Activated CD4-positive, alpha-beta T cell treated with anti-CD3 and anti-CD28 coated beads, Interleukin-2, amount 50 U/mL, for 24 hours (primary cell): ENCODE measurements around the gene TLE2.
A peak's percentile ranks its signal among the peaks of the same experiment; 100 is the strongest.
"Not testable (repeated sequence)": the region's sequence is repeated elsewhere in the genome, so short reads cannot be mapped to it uniquely, and the experiment has no call there.

Source experiments
- DNase-seq, 2 donors: peaks; one replicate each; pipeline ENCODE4 v3.0.0-alpha.2; 2020; ENCODE audit warnings: low read depth in 1 of 2, low spot score in 1 of 2

The TLE2 gene

DNA sequence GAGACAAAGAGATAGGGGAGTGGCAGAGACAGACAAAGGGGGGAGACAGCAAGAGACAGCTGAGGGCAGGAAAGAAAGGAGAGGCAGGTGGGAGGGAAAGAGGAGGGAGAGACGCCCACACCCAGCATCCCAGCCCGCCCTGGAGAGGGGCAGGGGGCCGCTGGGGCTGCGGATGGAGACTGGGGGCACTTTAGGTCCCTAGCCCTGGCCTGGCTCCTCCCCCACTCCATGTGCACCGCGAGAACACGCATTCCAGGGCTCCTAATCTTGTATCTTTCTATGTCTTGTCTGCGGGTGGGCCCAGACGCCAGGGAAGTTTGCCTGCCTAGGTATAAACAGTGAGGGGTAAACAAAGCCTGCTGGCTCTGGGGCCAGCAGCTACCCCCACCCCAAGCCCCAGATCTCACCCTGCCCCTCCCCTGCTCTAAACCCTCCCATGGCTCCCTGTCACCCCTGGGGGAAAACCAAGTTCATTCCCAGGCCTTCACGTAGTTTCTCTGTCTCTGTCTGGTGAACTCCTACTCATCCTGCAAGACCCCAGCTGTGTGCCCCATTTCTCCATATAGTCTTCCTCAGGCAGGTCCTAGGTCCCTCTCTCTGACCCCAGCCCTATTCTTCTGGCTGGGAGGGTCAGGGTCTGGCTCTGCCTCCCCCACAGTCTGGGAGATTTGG lies 27.5 kb upstream of the TLE2 start:
- DNase-seq, result no peak

DNA sequence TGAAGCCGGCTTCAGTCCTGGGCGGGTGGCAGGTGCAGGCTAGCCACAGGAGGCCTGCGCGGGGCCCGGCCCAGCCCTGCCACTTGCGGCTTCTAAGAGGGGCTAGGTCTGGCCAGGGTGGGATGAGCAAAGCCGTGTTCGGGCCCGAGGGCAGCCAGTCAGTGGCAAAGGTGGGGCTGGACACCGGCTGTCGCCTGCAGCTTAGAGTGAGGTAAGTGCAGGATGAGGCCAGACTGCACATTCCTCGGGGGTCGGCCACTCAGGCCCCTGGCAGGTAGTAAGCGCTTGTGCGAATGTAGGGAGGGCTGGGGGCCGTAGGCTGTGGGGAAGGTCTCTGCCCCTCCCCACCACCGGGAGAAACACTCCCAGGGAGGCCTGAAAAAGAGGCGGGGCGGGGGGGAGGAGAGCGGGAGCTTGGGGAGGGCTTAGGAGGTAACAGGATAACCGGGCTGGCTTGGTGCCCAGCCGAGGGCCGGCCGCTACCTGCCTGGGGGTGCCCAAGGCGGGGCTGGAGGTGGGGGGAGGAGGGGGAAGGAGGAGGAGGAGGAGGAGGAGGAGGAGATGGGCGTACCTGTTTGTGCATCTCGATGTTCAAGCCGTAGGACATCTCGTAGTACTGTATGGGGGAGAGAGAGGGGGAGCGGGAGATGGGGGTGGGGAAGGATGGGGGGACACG lies 26.8 kb upstream of the TLE2 start:
- no peak for DNase-seq

DNA sequence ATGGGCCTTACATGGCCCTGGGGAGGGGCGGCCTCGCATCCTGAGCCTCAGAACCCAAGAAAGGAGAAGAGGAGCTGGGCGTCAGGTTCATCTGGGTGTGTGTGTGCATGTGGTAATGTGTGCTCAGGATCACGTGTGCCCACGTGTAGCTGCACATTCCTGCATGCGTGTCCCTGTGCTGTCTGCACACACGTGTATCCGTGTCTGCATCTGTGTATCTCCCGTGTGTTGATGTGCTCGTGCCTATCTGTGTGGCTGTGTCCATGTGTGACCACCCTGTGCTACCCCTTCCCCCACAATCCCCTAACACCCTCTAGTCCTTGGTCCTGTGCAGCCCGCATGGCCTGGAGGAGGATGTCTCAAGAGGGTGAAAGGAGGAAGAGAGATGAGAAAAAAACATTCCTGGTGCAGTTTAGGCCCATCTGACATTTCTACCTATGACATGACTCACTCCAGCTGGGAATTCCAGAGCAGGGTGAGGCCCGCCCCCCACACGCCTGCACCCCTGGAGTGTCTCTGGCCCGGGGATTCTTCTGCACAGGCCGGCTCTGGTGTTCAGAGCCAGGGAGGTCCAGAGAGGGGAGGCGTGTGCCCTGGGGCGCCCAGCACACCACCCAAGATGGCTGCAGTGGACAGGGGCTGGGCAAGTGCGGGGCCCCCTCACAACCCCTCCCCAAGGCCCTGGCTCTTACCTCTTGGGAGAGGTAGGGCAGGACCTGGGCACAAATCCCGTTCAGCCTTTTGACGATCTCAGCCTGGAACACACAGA lies 26.1 kb upstream of the TLE2 start:
- no peak for DNase-seq

DNA sequence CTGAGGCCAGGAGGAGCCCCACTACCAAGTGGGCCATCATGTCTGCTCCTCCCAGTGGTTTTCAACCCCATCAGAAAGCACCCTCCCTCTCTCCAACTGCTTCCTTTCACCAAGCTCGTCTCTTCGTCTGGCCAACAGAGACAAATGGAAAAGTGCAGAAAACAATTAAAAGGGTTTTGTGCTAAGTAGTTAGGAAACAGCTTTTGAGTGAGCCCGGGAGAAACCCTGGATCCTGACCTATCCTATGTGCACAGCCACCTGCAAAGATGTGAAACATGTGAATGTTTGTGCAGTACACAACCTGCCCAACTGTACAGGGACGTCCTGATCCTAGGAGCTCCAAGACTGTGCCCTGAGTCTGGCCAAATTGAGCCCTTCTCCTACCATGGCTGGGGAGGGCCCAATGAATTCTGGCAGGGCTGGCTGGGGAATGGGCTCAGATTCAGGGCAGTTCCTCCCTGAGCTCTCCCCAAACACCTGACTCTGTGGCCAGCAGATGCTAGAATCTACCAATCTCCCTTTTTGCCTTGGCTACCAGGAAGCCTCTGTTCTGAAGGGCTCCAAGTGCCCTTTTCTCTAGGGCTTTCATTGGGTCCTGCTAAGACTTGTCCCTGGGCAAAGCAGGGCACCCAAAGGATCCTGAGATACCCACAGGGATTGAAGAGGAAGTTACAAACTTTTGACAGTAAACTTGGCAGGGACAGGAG lies 25.3 kb upstream of the TLE2 start:
- no peak for DNase-seq

DNA sequence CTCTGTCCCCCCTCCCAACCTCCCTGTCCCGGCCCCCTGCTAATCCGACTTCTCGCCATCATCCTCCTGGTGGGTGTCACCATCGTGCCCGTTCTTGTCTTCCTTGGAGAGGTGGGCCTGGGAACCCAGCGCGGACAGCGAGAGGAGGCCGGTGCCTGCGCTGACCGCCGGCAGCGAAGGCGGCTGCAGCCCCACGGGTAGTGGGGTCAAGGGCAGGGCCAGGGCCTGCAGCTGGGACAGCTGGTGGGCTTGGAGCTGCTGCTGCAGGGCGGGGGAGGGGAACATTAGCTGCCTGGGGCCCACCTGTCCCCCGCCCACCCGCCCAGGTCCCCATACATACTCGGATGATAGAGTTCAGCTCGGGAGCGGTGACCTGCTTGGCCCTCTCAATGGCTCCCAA lies 24.7 kb upstream of the TLE2 start:
- no peak for DNase-seq

DNA sequence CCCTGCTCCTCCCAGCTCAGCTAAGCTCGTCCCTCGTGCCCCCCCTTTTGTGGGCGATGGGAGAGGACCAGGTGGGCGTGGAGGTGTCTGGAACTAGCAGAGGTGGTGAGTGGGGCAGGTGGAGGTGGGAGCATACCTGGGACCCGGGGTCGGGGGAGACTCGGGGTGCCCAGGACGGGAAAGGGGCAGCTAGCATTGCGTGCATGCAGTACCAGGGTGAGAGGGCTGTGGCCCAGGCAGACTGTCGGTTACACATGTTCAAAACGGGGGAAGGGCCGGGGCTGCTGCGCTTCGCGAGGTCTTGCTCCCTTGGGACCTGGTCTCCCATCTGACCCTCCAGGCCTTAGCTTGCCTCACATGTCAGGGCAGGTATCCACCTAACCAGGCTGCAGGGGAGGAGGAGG lies 24.1 kb upstream of the TLE2 start:
- no peak for DNase-seq

DNA sequence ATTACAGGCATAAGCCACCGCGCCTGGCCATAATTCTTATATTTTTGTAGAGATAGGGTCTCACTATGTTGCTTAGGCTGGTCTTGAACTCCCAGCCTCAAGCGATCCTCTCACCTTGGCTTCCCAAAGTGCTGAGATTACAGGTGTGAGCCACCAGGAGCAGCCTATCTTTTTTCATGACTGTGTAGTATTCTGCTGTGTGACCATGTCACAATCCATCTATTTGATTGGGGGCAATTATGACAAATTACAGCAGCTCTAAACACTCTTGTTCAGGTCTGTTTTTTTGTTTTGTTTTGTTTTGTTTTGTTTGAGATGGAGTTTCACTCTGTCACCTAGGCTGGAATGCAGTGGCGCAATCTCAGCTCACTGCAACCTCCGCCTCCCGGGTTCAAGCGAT lies 20.9 kb upstream of the TLE2 start:
- not testable (repeated sequence) for DNase-seq

DNA sequence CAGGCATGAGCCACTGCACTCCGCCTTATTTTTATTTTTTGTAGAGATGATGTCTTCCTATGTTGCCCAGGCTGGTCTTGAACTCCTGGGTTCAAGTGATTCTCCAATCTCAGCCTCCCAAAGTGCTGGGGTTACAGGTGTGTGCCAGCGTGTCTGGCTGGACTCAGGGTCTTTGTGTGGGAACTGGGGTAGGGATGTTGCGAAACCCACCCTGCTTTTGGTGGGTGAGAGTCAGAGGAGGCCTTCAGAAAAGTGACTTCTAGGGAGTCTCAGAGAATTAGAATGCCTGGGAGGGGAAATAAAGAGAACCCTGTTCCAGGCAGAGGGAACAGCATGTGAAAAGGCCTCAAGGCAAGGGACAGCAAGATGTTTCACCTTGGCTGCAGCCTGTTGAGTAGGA lies 20.0 kb upstream of the TLE2 start:
- no peak for DNase-seq

DNA sequence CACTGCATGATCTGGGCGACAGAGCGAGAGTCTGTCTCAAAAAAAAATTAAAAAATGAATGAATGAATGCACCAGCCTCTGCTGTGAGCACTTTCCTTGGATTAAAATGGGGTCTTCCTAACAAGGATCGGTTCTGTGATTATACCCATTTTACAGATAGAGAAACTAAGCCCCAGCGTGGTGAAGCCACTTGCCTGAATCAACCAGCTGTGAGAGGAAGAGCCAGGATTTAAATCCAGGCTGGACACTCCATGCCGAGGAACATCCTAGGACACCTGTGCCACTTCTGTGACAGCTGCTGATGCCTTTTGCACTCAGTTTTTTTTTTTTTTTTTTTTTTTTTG lies 19.1 kb upstream of the TLE2 start:
- no peak for DNase-seq

DNA sequence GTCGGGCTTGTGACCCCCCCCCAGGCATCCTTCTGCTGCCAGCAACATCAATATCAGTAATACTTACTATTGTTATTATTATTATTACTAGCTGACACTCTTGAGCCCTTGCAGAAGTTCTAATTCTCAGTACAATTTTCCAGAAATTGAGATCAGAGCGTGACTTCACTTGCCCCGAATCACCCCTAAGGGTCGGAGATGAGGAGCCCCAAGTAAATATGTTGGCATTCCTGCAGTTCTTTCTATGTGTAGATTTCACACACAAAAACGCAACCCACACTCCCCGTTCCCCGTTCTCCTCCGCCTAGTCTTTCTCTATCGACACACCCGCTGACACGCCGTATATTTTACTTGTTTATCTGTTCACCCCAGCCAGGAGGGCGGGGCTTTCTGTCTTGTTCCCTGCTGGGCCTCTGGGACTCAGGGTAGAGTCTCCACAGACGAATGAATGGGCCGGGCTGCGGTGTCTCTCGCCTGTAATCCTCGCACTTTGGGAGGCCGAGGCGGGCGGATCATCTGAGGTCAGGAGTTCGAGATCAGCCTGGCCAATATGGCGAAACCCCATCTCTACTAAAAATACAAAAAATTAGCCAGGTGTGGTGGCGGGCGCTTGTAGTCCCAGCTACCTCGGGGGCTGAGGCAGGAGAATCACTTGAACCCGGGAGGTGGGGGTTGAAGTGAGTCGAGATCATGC lies 18.6 kb upstream of the TLE2 start:
- peak in 1 of 2 donors; percentile 52 for DNase-seq

DNA sequence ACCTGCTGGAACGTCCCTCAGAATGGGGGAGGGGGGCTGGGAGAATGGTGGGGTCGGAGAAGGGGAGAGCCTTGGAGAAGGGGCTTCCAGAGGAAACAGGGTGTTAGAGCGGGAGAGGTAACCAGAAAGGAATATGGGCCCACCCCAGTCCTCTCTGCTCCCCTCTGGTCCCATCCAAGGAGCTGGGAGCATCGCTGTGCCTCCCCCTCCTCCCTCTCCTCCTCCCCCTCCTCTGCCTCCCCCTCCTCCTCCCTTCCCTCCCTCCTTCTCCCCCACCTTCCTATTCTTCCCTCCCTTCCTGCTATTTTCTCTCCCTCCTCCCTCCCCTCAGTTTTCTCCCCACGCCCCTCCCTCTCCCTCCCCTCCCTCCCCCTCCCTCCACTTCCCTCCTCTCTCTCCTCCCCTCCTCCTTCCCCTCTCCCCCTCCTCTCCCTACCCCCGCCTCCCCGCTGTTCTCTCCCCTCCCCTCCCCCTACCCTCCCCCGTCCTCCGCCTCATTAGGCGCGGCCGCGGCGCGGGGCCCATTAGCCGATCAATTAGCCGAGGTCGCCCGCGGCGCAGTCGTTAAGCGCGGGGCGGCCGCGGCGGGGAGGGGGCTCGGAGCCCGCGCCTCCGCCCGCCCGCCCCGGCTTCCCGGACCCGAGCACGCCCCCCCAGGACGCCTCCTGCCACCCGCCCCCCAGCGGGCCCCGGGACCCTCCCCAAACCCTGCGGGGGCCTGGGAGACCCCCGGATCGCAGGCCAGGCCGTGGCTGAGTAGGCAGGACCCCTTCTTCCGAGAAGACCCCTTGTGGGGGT lies 17.8 kb upstream of the TLE2 start:
- DNase-seq, result no peak

DNA sequence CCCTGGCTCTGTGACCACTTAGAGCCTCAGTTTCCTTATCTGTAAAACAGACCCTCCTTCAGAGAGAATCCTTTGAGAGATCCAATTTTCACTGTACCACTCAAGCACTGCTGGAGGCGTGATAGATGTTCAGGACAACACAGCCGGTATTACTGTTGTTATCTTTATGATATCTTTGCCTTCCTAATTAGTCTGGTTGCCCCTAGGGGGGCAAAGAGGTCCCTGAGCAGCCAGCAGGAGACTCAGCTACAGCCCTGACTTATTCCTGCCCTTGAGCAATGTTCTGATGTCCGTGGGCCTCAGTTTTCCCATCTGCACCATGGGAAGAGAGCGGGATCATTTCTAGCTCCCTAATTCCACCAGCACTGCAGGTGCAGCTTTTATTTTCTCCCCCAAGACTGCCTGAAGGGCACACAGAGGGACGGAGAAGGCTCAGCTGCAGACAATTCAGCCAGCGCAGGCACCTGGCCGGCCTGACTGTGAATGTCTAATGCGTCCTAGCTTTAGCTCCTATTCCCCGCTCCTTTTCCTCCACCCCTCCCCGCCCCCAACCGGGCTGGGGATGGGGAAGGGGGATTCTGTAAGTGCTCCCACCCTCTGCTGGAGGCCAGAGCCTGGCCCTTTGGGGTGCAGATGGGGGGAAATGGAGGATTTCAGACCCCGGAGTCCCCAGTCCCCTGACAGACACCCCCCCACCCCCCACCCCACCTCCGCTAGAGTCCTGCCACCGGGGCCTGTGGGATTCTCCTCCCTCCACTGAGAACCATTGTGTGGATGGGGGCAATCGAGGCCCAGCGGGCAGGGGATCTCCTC lies 17.0 kb upstream of the TLE2 start:
- DNase-seq, result no peak

DNA sequence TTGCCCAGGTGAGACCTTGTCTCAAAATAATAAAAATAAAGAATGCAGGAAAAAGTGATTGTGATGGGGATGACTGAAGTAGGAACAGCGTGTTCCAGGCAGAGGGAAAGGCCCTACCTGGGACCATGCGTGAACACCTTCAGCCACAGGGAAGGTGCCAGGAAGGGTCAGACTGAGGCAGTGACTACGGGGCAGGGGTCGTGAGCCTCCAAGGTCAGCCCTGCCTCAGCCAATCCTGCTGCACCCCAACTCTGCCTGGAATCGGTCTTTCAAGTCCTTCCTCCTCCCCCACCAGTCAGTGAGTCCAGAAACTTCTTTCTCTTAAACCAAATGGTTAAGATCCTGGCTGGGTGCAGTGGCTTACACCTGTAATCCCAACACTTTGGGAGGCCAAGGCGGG lies 16.1 kb upstream of the TLE2 start:
- DNase-seq, result no peak

DNA sequence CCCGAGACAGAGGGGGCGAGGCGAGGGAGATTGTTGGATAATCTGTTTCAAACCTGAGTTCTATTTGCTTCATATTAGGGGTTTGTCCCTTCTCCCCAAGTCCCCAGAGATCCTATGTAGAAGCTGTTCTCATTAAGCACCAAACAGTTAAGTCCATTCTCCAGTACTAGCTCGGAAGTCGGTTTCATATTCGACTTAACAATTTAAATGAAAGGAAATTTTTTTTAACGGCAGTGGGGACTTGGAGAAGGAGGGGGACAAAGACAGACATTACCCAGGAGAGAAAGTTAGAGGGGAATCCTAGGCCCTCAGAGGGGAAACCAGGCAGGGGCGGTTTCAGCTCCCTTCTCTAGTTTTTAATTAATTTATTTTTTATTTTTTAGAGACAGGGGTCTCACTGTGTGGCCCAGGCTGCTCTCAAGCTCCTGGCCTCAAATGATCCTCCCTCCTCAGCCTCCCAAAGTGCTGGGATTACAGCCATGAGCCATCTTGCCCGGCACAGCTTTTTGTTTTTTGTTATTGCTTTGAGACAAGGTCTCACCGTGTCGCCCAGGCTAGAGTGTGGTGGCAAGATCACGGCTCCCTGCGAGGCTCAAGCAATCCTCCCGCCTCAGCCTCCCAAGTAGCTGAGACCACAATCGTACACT lies 13.7 kb upstream of the TLE2 start:
- DNase-seq, result no peak

DNA sequence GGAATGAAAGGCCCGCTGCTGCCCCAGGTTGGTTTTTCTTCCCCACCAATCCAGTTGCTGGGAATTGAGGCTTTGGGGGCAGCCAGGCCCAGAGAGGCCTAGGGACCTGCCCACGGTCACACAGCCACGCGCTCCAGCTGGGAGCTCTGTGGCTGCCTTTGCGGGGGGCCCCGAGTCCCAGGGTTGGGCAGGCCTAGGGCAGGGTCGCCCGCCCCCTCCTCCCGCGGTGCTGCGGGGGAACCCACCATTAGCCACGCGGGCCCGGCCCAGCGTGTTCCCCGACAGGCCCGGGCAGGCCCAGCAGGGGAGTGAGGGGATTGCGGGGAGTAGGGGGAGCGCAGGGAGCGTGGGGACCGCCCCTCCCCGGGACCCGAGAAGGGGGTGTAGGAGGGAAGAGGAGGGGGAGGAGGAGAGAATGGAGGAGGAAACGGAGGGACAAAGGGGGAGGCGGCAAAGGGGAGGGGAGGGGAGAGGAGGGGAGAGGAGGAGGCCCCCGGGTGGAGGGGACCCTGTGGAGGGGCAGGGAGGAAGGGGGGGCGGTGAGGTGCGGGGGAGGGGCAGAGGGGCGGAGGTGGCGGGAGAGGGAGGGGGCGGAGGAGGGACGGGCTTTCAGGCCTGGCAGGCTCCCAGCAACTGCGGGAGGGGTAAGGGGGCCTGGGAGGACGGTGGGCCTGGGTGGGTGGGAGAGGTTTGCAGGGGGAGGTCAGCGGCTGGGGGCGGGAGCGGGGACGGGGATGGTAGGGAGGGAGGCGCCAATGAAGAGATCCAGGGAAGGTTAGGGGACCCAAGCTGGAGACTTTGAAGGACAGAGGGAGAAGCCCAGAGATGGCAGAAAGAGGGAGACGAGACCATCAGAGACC lies 12.9 kb upstream of the TLE2 start:
- no peak for DNase-seq

DNA sequence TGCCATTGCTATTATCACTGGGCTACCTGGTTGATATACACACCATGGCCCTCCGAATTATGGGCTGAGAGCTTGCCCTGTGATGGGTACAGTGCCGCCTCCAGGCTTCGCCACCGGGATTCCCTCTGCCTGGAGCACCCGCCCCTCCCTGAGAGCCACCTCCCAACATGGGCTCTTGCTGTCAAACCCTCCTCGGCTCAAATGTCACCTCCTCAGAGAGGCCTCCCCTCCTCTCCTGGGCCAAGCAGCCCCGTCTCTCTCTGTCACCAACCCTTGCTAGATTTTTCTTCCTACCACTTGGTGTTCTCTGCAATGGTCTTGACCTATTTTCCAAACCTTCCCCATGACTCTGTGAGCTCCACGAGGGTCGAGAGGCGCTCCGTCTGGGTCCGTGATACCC lies 12.2 kb upstream of the TLE2 start:
- no peak for DNase-seq

DNA sequence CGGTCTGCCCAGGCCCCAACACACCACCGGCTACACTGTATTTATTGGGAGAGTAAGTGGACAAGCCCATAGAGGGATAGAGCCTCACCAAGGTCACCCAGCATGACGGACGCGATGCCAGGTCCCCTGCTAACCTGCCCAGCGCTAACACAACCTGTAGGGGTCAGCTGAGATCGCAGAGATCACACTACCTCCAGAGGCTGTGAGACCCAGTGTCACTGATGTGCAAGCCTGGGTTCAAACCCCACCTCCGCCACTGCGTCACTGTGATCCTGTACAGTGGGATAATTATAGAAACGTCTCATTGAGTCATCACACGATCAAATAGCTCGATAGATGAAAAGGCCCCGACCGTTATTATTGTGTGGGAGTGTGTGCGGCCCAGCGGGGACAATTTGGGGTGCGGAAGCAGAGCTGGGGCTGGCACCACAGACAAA lies 10.6 kb upstream of the TLE2 start:
- no peak for DNase-seq

DNA sequence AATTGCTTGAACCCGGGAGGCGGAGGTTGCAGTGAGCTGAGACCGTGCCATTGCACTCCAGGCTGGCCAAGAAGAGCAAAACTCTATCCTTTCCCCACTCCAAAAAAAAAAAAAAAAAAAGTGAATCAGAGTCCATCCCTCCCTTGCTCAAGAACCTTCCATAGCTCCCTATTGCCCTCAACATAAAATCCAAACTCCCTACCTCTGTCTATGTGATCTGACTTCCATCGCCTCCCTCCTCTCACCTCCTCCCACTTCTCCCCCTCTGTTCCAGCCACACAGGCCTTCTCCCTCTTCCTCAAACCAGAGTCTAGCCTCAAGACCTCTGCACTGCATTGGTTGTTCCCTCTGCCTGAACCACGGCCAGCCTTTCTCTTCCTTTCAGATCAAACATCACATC lies 10.0 kb upstream of the TLE2 start:
- no peak for DNase-seq
